DLD1 (cell line): ENCODE measurements around the gene LTO1.

ENCODE experiments used
- in situ Hi-C: cut with HindIII; loops from 2 replicates; pipeline ENCODE4 v1.10.0; 2017; ENCODE audit warnings: low sequenced_read_pairs

LTO1 gene

DNA sequence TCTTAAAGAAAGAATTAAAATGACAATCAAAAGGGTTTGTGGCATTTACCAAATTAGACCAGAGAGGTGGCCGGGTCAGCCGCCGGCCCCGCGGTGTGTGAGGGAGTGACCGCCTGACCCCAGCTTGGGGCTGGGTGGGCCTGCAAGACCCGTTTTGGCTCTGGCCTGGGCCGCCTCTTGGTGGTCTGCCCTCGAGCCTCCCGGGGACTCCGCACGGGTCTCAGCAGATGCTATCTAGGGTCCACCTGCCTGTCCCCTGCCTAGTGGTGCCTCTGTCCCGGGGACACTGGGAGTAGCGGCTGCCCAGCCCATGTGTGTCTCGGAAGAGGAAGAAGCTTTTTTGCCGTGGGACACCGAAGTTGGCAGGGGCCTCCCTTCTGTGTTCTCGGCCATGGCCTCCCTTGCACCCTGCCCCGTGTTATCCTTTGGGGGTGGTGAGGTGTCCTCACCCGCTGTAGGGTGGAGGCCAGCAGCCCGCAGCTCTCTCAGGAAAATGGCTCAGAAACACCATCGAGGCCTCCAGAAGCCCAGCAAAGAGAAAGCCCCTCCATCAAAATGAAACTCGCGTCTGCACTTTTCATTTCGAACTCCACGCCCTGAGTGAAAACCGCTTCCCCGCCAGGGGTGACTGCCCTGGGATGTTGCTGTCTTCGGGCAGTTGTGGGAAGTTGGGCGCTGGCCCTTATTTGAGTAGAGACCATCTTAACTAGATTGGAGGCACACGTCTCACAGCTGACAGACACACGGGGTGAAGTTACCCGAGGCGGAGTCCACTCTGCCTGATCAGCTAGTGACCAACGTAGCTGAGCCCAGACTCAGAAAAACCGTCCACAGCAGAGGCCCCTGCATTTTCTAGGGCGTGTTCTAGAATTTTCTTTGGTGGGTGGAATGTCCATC is 26.2 kb downstream of the LTO1 start:
- in situ Hi-C loops = no loop called here

DNA sequence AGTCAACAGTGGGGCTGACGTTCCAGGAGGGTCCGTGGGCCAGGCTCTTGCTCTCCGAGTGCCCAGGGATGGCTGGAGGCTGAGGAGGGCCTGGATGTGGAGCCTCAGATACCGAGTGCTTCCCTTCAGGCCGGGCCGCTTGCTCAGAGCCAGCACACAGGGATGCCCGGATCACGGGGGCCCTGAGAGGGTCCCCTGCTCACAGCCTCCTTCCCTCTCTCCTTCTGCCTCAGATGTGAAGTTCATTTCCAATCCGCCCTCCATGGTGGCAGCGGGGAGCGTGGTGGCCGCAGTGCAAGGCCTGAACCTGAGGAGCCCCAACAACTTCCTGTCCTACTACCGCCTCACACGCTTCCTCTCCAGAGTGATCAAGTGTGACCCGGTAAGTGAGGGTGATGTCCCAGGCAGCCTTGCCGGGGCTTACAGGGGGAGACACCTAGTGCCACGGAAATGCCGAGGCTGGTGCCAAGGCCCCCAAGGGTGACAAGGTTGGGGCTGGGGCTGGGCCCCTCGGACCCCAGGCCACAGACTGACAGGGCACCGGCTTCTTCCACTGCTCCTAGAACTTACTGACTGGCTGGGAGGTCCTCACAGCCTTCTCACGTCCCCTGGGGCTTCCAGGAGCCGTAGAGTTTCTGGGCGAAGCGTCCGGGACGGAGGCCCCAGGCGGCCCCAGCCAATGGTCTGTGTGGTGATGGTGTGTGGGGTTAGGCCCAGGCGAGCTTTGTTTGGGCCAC is 27.2 kb downstream of the LTO1 start:
- in situ Hi-C loops = no loop called here

DNA sequence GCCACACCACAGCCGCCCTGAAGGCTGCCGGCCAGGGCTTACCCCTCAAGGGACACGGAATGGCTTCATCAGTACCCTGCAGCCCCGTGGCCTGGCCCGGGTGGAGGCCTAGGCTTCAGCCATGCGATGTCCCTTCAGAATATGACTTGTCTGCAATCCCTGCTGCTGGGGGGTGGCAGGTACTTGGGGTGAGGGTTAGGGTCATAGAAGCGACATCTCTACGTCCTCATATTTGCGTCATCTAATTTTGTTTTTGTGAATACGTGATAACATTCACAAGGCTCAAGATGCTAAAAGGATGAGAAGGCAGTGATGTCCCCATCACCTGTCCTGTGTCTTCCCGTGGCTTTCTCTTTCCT is 27.8 kb downstream of the LTO1 start:
- in situ Hi-C loops = no loop called here

DNA sequence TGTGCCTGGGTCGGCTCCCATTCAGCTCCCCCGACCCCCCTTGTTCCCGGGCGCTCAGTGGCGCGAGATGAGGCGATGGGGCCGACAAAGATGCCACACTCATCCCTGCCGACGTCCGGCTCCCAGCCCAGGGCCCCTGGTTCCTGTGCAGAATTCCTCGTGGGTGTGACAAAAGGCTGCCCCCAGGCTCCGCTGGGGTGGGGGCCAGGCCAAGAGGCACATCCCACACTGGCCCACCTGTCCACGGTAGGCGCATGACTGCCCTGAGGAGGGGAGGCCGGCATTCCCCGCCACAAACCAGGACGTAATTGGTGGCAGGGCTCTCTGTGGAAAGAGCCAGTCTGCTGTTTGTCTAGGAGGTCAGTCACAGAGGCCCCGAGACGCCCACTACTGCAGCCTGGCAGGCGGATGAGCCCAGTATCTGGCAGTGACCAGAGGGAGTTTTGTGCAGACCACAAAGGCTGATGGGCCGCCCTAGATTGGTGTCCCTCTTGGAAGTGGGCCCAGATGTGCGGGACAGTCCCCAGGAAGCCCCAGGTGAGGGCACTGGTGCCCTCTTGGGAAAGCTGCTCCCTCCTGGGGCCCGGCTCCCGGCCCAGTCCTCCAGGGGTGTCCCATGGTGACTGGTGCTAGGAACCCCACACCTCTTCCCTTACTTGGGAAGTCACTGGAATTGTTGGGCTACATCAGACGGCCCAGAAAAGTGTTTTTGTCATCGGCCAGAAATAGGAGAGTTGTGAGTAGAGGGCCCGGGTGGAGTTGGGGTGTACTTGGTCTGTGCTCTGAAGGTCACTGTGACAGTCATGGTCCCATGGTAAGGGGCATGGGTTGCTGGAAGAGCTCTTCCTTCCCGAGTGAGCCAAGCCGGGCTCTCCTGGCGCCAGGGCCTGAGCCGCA is 28.4 kb downstream of the LTO1 start:
- in situ Hi-C loops = no loop called here

DNA sequence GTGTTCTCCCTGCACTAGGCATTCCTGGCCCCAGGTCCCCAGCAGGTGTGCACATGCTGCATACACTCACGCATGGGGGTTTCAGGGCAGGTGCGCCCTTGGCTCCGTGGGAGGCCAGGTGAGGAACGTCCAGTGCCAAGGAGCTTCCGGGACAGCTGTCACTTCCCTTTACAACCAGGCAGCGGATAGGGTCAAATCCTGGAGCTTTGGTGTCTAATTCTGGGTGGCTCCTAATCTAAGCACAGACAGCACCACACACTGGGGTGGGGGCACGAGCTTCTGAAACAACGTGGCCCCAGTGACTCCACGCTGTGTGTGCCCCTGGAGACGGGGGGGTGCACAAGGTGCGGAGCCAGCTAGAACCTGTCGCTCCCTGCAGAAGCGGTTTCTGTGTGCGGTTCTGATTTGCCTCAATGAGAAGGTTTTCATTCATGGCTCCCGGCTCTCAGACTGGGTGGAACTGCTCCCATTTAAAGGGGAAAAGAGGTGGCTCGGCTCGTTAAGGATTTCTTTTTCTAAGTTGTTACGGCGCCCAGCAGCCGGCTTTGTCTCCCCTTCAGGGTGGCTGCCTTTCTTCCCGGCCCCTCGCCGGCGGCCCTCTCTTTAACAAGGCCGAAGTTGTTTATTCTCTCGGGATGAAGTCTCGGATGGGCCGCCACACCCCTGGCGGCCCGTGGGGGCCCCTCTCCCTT is 29.2 kb downstream of the LTO1 start:
- in situ Hi-C loops = no loop called here

DNA sequence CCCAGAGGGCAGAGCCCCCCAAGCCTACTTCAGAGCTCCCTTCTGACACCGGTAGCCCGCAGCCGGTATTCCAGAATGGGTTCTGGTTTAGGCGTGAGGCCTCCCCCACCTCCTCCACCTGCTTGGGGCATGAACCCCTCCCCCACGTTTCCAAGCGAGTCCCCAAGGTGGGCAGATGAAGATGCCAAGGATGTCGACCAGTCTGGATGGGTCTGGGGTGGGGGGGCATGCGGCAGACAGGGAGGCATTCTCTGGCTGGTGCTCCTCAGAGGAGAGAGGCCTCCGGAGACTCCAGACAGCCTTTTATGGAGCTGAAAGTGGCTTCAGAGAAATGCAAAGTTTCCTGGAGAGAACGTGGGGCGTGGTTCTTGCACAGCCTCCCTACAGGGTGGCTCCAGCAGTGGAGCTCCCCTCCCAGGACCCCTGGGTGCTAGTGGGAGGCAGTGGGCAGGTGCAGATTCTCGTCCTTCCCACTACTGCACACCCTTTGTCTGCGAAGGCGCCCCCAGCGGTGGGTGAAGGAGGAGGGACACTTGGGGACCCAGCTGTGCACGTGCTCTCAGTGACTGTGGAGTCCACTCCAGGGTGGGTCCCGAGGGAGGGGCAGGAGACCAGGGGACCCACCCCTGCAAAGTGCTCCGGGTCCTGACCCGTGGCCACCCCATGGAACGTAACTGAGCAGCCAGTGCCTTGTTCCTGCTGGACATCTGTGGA is 30.0 kb downstream of the LTO1 start:
- in situ Hi-C loops = no loop called here

DNA sequence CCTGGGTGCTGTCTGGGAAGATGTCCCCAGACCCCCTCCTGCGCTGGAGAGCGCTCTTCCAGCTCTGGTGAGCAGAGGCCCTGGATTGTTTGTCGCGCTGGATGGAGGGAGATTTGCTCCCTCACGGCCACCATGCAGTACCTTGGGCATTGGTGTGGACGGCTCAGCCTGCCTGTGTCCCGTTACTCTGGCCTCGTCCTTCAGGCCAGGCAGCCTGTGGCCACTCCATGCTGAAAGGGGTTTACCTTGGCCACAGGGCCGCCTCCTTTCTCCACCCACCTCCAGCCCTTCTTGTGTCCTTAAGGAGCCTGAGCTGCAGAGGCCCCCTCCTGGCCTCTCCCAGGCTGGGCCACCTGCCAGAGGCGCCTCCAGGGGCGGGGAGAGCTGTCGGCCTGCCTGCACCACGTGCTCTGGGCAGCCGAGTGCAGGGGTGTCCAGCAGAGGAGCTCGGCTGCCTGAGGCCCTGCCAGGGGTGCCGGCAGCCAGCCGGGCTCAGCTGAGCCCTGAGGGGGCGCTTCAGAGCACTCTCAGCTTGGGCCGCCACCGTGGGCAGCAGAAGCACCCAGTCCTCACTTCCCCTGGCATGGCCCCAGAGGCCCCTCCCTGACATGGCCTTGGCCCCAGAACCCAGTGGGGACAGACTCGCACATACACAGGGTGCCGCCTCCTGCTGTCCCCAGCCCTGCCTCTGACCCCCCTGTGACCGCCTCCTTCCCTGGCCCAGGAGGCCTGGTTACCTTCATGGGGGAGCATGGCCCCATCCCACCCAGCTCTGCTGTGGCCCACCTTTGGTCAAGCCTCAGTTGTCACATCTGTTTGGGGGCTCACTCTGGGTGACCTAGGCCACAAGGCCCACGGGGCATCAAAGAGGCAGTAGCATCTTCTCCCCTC is 30.8 kb downstream of the LTO1 start:
- in situ Hi-C loops = no loop called here

DNA sequence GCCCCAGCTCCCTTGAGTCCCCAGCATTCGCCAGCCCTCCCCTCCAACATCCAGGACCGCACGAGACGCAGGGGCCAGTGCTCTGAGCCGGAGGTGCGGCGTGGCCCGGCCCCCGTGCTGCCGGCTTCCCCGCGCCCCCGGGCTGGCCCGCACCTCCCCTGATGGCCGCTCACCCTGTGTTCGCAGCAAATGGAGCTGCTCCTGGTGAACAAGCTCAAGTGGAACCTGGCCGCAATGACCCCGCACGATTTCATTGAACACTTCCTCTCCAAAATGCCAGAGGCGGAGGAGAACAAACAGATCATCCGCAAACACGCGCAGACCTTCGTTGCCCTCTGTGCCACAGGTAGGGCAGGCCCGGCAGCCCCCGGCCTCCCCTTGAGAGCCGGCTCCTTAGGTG is 31.5 kb downstream of the LTO1 start:
- in situ Hi-C loops = no loop called here

DNA sequence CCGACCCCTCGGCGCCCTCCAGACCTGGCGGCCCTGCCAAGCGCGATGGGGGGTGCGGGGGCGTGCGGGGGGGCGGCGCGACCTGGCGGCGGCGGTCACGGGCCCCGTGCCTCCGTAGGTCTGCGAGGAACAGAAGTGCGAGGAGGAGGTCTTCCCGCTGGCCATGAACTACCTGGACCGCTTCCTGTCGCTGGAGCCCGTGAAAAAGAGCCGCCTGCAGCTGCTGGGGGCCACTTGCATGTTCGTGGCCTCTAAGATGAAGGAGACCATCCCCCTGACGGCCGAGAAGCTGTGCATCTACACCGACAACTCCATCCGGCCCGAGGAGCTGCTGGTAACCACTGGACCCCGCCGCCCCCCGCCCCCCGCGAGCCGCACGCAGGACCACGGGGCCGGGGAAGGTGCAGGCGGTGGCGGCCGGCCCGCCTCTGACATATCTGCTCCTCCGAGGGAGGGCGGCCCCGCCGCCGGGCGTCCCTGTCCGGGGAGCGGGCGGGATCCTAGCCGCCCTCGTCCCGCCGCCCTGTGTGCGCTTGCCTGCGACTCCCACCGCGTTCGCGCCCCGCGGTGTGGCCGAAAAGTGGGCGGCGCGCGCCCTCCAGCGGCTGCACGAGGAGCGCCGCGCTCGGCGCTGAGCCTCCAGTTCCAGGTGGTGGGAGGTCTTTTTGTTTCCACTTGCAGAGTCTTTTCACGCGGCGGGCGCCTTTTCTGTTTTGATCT is 32.1 kb downstream of the LTO1 start:
- in situ Hi-C loops = no loop called here

DNA sequence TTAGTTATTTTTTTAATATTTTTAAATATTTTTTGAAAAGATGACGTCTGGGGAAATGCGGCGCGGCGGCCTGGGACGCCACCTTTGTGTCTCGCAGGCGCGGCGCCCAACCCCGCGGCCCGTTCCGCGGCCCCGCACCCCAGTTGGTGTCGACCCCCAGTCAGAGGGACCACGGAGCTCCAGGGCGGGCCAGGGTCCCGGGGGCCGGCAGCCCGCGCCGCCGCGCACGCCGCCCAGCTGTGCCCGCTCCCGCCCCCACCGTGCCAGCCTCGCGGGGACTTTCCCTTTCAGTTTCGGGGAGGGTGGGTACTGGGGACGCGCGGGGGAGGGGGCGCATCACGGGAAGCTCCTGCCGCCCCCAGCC is 32.6 kb downstream of the LTO1 start:
- in situ Hi-C loops = no loop called here

DNA sequence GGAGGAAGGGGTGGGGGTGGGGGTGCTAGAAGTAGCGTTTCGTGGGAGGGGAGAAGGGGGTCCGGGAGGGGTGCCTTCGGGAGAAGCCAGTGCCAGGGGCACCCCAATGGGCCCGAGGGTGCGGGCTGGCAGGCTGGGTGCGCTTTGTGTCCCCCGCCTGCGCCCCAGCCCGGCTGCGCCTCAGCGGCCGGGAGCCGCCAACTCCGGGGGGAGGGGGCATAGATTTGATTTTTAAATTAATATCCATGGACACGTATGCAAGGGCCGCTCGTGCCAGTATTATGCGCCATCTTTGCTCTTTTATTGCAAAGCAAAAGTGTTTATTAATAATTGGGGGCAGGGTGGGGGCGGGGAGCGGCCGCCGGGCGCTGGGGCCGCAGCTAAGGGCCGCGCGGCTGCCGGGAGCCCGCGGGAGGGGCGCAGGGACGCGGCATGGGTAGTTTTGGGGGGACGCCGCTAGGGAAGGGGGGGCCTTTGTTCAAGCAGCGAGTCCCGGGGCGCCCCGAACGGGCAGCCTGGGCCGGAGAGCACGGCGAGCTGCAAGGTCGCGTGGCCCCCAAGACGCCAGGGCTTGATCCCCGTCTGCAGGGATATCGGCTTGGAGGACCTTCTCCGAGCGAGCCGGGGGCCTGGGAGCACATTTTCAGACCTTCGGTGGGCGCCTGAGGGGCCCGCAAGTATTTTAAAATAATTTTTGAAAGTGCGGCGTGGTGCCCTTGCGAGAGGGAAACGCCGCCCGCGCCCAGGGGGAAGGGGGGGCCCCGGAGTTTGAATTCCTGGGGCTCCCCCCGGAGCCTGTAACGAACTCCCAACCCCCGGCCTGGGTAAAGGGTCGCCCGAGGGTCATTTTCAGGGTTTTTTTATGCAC is 33.2 kb downstream of the LTO1 start:
- in situ Hi-C loops = no loop called here

DNA sequence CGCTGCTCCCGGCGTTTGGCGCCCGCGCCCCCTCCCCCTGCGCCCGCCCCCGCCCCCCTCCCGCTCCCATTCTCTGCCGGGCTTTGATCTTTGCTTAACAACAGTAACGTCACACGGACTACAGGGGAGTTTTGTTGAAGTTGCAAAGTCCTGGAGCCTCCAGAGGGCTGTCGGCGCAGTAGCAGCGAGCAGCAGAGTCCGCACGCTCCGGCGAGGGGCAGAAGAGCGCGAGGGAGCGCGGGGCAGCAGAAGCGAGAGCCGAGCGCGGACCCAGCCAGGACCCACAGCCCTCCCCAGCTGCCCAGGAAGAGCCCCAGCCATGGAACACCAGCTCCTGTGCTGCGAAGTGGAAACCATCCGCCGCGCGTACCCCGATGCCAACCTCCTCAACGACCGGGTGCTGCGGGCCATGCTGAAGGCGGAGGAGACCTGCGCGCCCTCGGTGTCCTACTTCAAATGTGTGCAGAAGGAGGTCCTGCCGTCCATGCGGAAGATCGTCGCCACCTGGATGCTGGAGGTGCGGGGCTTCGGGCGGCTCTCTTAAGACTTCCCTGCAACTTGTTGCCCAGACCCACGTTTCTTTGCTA is 34.1 kb downstream of the LTO1 start, which contains the start of gene CCND1:
Gene CCND1, plus strand, starts transcription at position 162 of the 587 bp plus-strand sequence. Its CDS starts 158 bp downstream, at position 320.
- in situ Hi-C loops = no loop called here

DNA sequence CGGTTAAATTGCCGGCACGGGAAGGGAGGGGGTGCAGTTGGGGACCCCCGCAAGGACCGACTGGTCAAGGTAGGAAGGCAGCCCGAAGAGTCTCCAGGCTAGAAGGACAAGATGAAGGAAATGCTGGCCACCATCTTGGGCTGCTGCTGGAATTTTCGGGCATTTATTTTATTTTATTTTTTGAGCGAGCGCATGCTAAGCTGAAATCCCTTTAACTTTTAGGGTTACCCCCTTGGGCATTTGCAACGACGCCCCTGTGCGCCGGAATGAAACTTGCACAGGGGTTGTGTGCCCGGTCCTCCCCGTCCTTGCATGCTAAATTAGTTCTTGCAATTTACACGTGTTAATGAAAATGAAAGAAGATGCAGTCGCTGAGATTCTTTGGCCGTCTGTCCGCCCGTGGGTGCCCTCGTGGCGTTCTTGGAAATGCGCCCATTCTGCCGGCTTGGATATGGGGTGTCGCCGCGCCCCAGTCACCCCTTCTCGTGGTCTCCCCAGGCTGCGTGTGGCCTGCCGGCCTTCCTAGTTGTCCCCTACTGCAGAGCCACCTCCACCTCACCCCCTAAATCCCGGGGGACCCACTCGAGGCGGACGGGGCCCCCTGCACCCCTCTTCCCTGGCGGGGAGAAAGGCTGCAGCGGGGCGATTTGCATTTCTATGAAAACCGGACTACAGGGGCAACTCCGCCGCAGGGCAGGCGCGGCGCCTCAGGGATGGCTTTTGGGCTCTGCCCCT is 34.7 kb downstream of the LTO1 start:
- in situ Hi-C loops = no loop called here

DNA sequence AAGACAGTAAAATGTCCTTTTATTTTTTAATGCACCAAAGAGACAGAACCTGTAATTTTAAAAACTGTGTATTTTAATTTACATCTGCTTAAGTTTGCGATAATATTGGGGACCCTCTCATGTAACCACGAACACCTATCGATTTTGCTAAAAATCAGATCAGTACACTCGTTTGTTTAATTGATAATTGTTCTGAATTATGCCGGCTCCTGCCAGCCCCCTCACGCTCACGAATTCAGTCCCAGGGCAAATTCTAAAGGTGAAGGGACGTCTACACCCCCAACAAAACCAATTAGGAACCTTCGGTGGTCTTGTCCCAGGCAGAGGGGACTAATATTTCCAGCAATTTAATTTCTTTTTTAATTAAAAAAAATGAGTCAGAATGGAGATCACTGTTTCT is 35.3 kb downstream of the LTO1 start:
- in situ Hi-C loops = no loop called here

DNA sequence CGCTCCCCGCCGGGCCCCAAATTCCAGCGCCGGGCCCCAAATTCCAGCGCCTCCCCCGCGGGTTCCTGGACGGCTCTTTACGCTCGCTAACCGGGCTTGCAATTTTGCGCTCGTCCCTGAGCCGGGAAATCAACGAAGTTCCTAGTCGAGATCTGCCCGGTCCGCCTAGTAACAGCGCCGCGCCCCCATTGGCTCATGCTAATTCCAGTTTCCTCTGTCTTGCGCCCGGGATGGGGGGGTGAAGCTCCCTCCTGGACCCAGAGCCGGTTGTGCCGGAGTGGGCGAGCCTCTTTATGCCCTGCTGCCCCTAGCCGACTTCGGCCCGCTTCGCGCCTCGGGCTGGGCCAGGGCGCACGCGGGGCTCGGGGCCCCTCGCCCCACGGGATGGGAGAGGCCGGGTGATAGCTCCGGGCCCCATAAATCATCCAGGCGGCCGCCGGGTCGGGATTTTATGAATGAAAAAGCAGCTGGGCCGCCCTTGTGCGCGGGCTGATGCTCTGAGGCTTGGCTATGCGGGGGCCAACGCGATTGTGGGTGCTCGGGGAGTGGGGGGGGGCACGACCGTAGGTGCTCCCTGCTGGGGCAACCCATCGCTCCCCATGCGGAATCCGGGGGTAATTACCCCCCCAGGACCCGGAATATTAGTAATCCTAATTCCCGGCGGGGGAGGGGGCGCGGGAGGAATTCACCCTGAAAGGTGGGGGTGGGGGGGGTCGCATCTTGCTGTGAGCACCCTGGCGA is 36.0 kb downstream of the LTO1 start:
- in situ Hi-C loops = no loop called here
